Ovary (tissue), 9 donors: ENCODE measurements around the gene SUMF1. TPM values are rescaled to one million over a fixed set of nuclear protein-coding genes. Genes with fewer than 3 reads are reported as not detected.

ENCODE experiments used
- DNase-seq, 5 donors: peaks; one replicate each; pipeline ENCODE4 v3.0.0-alpha.2; 2019 to 2020
- H3K27ac ChIP-seq, 2 donors: fragments of 200-600 bp; one replicate each; pipeline versions ENCODE4 v1.5.1 to v1.8.0; 2019 to 2022
- H3K27me3 ChIP-seq: fragments of 200-600 bp; one replicate; pipeline ENCODE4 v1.8.0; 2022
- H3K36me3 ChIP-seq: fragments of 200-600 bp; sonication (generic); one replicate; pipeline ENCODE4 v1.5.1; 2019
- H3K4me1 ChIP-seq: one replicate; pipeline ENCODE4 v1.8.1; 2013; ENCODE audit warnings: mild to moderate bottlenecking, moderate library complexity; ENCODE audit not compliant: insufficient read depth
- H3K4me3 ChIP-seq: fragments of 200-600 bp; sonication (generic); one replicate; pipeline ENCODE4 v1.5.1; 2017
- H3K9me3 ChIP-seq, 2 donors: fragments of 200-600 bp in 1 of 2; sonication (generic) in 1 of 2; one replicate each; pipeline versions ENCODE4 v1.5.1 to v1.8.1; 2013 to 2019; ENCODE audit warnings: mild to moderate bottlenecking in 1 of 2, moderate library complexity in 1 of 2
- CTCF ChIP-seq, 3 donors: fragments of 450-650 bp in 2 of 3; fragments of 200-600 bp in 1 of 3; IDR thresholded peaks; one replicate each; pipeline versions ENCODE4 v1.5.1 to v1.8.0; 2016 to 2022; ENCODE audit warnings: antibody characterized with exemption in 3 of 3, mild to moderate bottlenecking in 1 of 3
- EP300 ChIP-seq: sonication (generic); formaldehyde crosslinking; IDR thresholded peaks from one replicate; pipeline ENCODE4 v1.6.1; 2017; ENCODE audit warnings: antibody characterized with exemption
- POLR2A ChIP-seq: fragments of 450-650 bp; IDR thresholded peaks from one replicate; pipeline ENCODE4 v1.6.1; 2017; ENCODE audit warnings: antibody characterized with exemption, mild to moderate bottlenecking, moderate library complexity
- WGBS, 3 donors: extraction: QIAGEN DNeasy Blood & Tissue Kit in 1 of 3; methylation state at CpG; one replicate each; pipeline versions ENCODE4 v1.1.5 to v1.1.7; 2013 to 2017; 5-methylcytosine and 5-hydroxymethylcytosine counted together
- intact Hi-C, 4 donors: fragments of 100-400 bp; cut with DNase I; formaldehyde crosslinking; loops; one replicate each; pipeline versions ENCODE4 v1.11.0 to v1.15.1; 2022 to 2023
- polyA plus RNA-seq, 2 donors: library from polyadenylated mRNA; stranded (reverse); fragments of 200-250 nt in 1 of 2; fragments of 350-450 nt in 1 of 2; fragmentation: Illumina TruSeq in 1 of 2; extraction: RNeasy Lipid Tissue Mini Kit (QIAGEN cat#74804) in 1 of 2; gene quantifications; one replicate each; pipeline ENCODE4 v1.2.3, GENCODE V29; 2013 to 2014
- total RNA-seq, 7 donors: library from RNA; depleted of rRNA in 2 of 7; stranded (reverse); fragments of >200 nt in 2 of 7; fragmentation: NEBNext Ultra II Directional in 3 of 7; extraction: Animal tissue kit (Norgen Biotek cat#: 25700) in 3 of 7; gene quantifications; one replicate each; pipeline versions ENCODE4 v1.1.0 to v1.2.4, GENCODE V29; 2016 to 2023
- donor health status: DM: no; HTN: no; CAD: no; lungs with moderate emphysema.
- donor health status: DM: no; HTN: no; CAD: no.
- donor health status: Bipolar disorder and iron deficiency.
- donor health status: DM: yes; HTN: yes; CAD: no.
- donor health status: DM: no; HTN: no; CAD: no.
- donor health status: DM: yes; HTN: yes; CAD: no.

Gene SUMF1
- total and polyA plus RNA-seq, 9 donors = 17.6 to 57.2 (median 24.7) TPM

DNA sequence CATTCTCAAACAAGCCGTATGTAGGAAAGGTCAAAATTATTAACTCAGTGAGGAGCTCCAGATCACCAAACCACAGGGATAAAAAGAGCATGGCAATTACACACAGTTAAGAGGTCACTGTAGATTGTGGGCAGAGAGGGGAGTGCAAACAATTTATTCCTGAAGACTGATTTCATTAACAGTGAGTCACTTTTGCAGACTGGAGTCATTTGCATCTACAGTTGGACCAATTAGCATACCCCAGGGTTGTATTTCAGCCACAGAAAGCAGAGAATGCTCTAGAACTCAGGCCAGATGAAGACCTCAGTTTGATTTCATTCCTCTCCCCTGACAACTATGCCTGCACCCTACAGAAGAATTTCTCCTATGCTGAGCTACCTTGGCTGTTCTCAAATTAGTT is 123.8 kb downstream of the SUMF1 start:
- H3K9me3 ChIP-seq = no peaks in the 10 kb centered on the region
- no peaks in the 10 kb centered on the region for H3K27me3 ChIP-seq
- H3K4me3 ChIP-seq = no peak overlapping the region
- H3K4me1 ChIP-seq = peaks cover 9% of the 10 kb centered on the region
- intact Hi-C loops = no loop called here
- no peak for DNase-seq
- H3K36me3 ChIP-seq = no peaks in the 10 kb centered on the region
- WGBS, 3 donors = 61 to 78% (median 68%) methylated on average over 1 of the region's 1 CpG
- TF ChIP-seq EP300 (no peak), POLR2A (no peak), CTCF (IDR thresholded peaks at IDR 0.05) (no peak)
- no peak overlapping the region for H3K27ac ChIP-seq

DNA sequence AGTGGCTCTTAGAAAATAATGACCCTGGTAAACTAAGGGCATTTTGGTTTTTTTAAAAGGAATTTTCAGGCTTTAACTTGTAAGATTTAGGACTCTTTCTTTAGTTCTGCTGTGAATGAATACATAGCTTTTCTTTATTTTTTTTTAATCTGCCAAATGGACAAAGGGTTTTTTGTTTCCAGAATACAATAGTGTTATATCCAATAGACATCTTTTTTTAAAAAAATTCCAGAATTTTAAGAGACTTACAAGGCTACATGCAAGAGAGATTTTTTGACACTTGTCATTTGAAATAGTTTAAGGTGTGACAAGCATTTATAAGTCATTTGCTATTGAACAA is 125.8 kb downstream of the SUMF1 start:
- no peak for DNase-seq
- Histone ChIP-seq H3K36me3 (no peaks in the 10 kb centered on the region), H3K27ac (peak overlapping the region in 1 of 2 donors; percentile 60), H3K27me3 (no peaks in the 10 kb centered on the region), H3K4me1 (peaks cover 13% of the 10 kb centered on the region), H3K9me3 (no peaks in the 10 kb centered on the region), H3K4me3 (no peak overlapping the region)
- TF ChIP-seq EP300 (no peak), CTCF (IDR thresholded peaks at IDR 0.05) (no peak), POLR2A (no peak)
- intact Hi-C loops = no loop called here

GRCh38 chr3:4340411-4341335 is 126.4 kb downstream of the SUMF1 start:
- Histone ChIP-seq H3K9me3 (no peaks in the 10 kb centered on the region), H3K27me3 (no peaks in the 10 kb centered on the region), H3K4me1 (peaks cover 18% of the 10 kb centered on the region), H3K27ac (peak overlapping the region in 1 of 2 donors; percentile 60), H3K36me3 (no peaks in the 10 kb centered on the region), H3K4me3 (no peak overlapping the region)
- peak in 1 of 5 donors; percentile 24 for DNase-seq
- no peak for TF ChIP-seq CTCF (IDR thresholded peaks at IDR 0.05)
- TF ChIP-seq POLR2A = no peak
- TF ChIP-seq EP300 = no peak
- WGBS, 3 donors = 36 to 42% (median 40%) methylated on average over 6 of the region's 6 CpGs
- intact Hi-C loops = no loop called here

- TF ChIP-seq POLR2A = no peak
- no peak for TF ChIP-seq EP300
- no peak for TF ChIP-seq CTCF (IDR thresholded peaks at IDR 0.05)
- Histone ChIP-seq H3K4me1 (peaks cover 18% of the 10 kb centered on the region), H3K36me3 (no peaks in the 10 kb centered on the region), H3K27me3 (no peaks in the 10 kb centered on the region), H3K4me3 (no peak overlapping the region), H3K27ac (peak overlapping the region in 1 of 2 donors; percentile 60), H3K9me3 (no peaks in the 10 kb centered on the region)
- 97 to 98% (median 97%) methylated on average over 4 of the region's 4 CpGs for WGBS, 3 donors
- intact Hi-C loops = no loop called here
- DNase-seq = no peak
Observed at GRCh38 chr3:4340077-4340410, 127.0 kb downstream of the SUMF1 start.
